GM23338 (cell line): ENCODE results near the gene MLXIPL. TPM values are rescaled to one million over a fixed set of nuclear protein-coding genes. Genes with fewer than 3 reads are reported as not detected.
"Not testable (repeated sequence)": the region's sequence is repeated elsewhere in the genome, so short reads cannot be mapped to it uniquely, and the experiment has no call there.

Experiments
- ATAC-seq: fragments of 200-7000 bp; cut with Tn5 transposase; 3 replicates; pipeline ENCODE4 v1.9.1; 2020
- DNase-seq: peaks from one replicate; pipeline ENCODE4 v3.0.0-alpha.2; 2015; ENCODE audit warnings: low spot score
- H2AFZ ChIP-seq: fragments of 200-600 bp; sonication (generic); 2 replicates; pipeline ENCODE4 v1.8.0; 2016; ENCODE audit warnings: antibody characterized with exemption, mild to moderate bottlenecking, moderate library complexity
- H3F3A ChIP-seq: fragments of 200-600 bp; sonication (generic); replicated peaks from 2 replicates; pipeline ENCODE4 v1.8.0; 2017; ENCODE audit warnings: antibody characterized with exemption, mixed run types, low read depth
- H3K27ac ChIP-seq: fragments of 200-600 bp; sonication (generic); 2 replicates; pipeline ENCODE4 v1.6.1; 2016; ENCODE audit warnings: low read depth
- H3K27me3 ChIP-seq: fragments of 200-600 bp; sonication (generic); 2 replicates; pipeline ENCODE4 v1.8.0; 2016; ENCODE audit warnings: mild to moderate bottlenecking, mixed run types, moderate library complexity; ENCODE audit not compliant: insufficient read depth
- H3K36me3 ChIP-seq: fragments of 200-600 bp; sonication (generic); 2 replicates; pipeline ENCODE4 v1.8.0; 2016; ENCODE audit warnings: mild to moderate bottlenecking; ENCODE audit not compliant: insufficient read depth
- H3K4me1 ChIP-seq: fragments of 200-600 bp; sonication (generic); 2 replicates; pipeline ENCODE4 v1.8.0; 2016; ENCODE audit warnings: mild to moderate bottlenecking, moderate library complexity; ENCODE audit not compliant: insufficient read depth
- H3K4me2 ChIP-seq: fragments of 200-600 bp; sonication (generic); 2 replicates; pipeline ENCODE4 v1.7.1; 2017; ENCODE audit warnings: mixed run types
- H3K4me3 ChIP-seq: fragments of 200-600 bp; sonication (generic); 2 replicates; pipeline ENCODE4 v1.6.1; 2016; ENCODE audit warnings: mixed run types
- H3K79me2 ChIP-seq: fragments of 200-600 bp; sonication (generic); replicated peaks from 2 replicates; pipeline ENCODE4 v1.8.0; 2017; ENCODE audit warnings: mild to moderate bottlenecking; ENCODE audit not compliant: insufficient read depth
- H3K9me2 ChIP-seq: fragments of 200-600 bp; sonication (generic); 2 replicates; pipeline ENCODE4 v1.8.0; 2017; ENCODE audit not compliant: insufficient read depth
- H4K20me1 ChIP-seq: fragments of 200-600 bp; sonication (generic); replicated peaks from 2 replicates; pipeline ENCODE4 v1.8.0; 2017; ENCODE audit warnings: mild to moderate bottlenecking; ENCODE audit not compliant: insufficient read depth
- H3K27ac Mint-ChIP-seq: 2 replicates; pipeline ENCODE4 v1.8.0; 2020; ENCODE audit warnings: inconsistent platforms, mild to moderate bottlenecking, moderate library complexity, mixed read lengths
- H3K27me3 Mint-ChIP-seq: 3 replicates; pipeline ENCODE4 v1.8.0; 2022; ENCODE audit warnings: low read depth, mild to moderate bottlenecking, moderate library complexity, mixed read lengths, inconsistent platforms; ENCODE audit not compliant: insufficient read depth, poor library complexity
- H3K36me3 Mint-ChIP-seq: 3 replicates; pipeline ENCODE4 v1.8.0; 2021; ENCODE audit warnings: low read depth, mild to moderate bottlenecking, inconsistent platforms, moderate library complexity, mixed read lengths
- H3K4me1 Mint-ChIP-seq: 3 replicates; pipeline ENCODE4 v1.8.0; 2020; ENCODE audit warnings: mild to moderate bottlenecking, inconsistent platforms, mixed read lengths
- H3K4me3 Mint-ChIP-seq: 3 replicates; pipeline ENCODE4 v1.8.0; 2021; ENCODE audit warnings: moderate library complexity, mild to moderate bottlenecking, inconsistent platforms, mixed read lengths
- H3K9me3 Mint-ChIP-seq: 3 replicates; pipeline ENCODE4 v1.8.0; 2020; ENCODE audit warnings: moderate library complexity, mild to moderate bottlenecking, inconsistent platforms, mixed read lengths
- CREB1 ChIP-seq: fragments of 250-450 bp; sonication (Bioruptor Pico); IDR thresholded peaks from 2 replicates; pipeline ENCODE4 v1.5.0; 2020; ENCODE audit warnings: low read depth, mild to moderate bottlenecking, moderate library complexity
- ETS1 ChIP-seq: IDR thresholded peaks from 2 replicates; pipeline ENCODE4 v1.6.1; 2016; ENCODE audit warnings: antibody characterized with exemption
- EZH2 ChIP-seq: fragments of 200-600 bp; sonication (generic); IDR thresholded peaks from one replicate; pipeline ENCODE4 v1.8.0; 2017; ENCODE audit warnings: antibody characterized with exemption, mild to moderate bottlenecking, low read depth; ENCODE audit not compliant: unreplicated experiment
- JUNB ChIP-seq: IDR thresholded peaks from one replicate; pipeline ENCODE4 v1.6.1; 2016; ENCODE audit warnings: antibody characterized with exemption; ENCODE audit not compliant: unreplicated experiment
- POLR2AphosphoS5 ChIP-seq: IDR thresholded peaks from 2 replicates; pipeline ENCODE4 v1.6.1; 2016; ENCODE audit warnings: antibody characterized with exemption, low read depth
- REST ChIP-seq: IDR thresholded peaks from one replicate; pipeline ENCODE4 v1.6.1; 2018; ENCODE audit warnings: antibody characterized with exemption; ENCODE audit not compliant: unreplicated experiment
- ZNF114 ChIP-seq: fragments of 250-450 bp; sonication (Bioruptor Pico); IDR thresholded peaks from 2 replicates; pipeline ENCODE4 v1.5.0; 2020; ENCODE audit warnings: mild to moderate bottlenecking, moderate library complexity
- polyA plus RNA-seq: library from polyadenylated mRNA; unstranded; fragments of >200 nt; fragmentation: Nextera tagmentation; extraction: Ambion mirVana; gene quantifications from 2 replicates; pipeline ENCODE4 v1.2.1, GENCODE V29; 2016
- total RNA-seq: library from RNA; depleted of rRNA; stranded (reverse); fragments of >200 nt; shearing (Covaris generic); gene quantifications from 2 replicates; pipeline ENCODE4 v1.2.3, GENCODE V29; 2014
- TF ChIP-seq, protein P1 (sequence below), 2 experiments: fragments of 200-600 bp in 1 of 2; sonication (generic) in 1 of 2; conservative IDR thresholded peaks; 2 replicates each; pipeline versions ENCODE4 v1.5.1 to v1.6.1; 2016 to 2017; ENCODE audit warnings: antibody characterized with exemption in 2 of 2, low read depth in 2 of 2, mild to moderate bottlenecking in 2 of 2, moderate library complexity in 1 of 2

The MLXIPL gene
- total and polyA plus RNA-seq, 2 experiments from 2014 or later, result 13.7 to 25.7 TPM

DNA sequence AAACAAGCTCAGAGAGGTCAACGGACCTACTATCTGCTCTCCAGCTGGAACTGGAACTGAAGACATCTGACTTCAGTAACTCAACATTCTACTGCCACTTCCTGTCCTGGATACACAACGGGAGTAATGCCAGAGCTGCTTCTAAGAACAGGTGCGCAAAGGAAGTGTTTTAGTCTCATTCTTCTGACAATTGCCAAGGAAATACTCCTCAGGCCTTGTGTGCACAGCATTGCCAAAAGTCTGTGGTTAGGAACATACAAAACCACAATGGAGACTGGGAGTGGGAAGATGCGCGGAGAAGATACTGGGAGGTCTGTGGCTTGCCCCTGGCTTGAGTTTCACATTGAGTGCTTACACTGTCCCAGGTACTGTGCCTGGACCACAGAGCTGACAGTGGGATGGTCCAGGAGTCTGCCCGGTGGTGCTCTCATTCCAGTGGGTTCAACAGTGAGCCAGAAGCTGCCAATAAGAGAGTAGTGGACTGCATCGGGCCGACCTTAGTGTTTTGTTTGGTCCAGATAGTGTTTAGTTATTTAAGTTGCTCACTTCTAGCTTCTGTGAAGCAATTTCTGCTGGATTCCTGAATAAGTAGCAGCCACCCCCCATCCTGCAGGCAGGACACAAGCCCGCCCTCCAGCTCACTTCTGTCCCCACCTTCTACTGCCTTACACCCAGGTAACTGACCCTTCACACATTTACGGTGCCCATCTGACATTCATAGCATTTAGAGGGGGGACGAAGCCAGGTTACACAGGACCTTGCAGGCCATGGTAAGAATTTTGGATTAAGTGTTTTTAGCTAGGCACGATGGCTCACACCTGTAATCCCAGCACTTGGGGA lies 56.3 kb downstream of the MLXIPL start:
- Histone ChIP-seq H3K9me2 (no peaks in the 10 kb centered on the region), H3F3A (no peaks in the 10 kb centered on the region), H4K20me1 (peaks cover 11% of the 10 kb centered on the region), H3K27me3 (no peaks in the 10 kb centered on the region), H3K4me3 (no peak overlapping the region), H3K4me1 (no peaks in the 10 kb centered on the region), H3K79me2 (no peaks in the 10 kb centered on the region), H3K27ac (no peak overlapping the region), H3K36me3 (no peaks in the 10 kb centered on the region; the same call in 1 of the 2 replicates), H2AFZ (no peak overlapping the region), H3K4me2 (no peak overlapping the region)
- ATAC-seq, result no peak
- DNase-seq, result no peak
- TF ChIP-seq EZH2, result no peak
- TF ChIP-seq POLR2AphosphoS5, result no peak
- Mint-ChIP-seq H3K9me3 (no peaks in the 10 kb centered on the region), H3K27me3 (peaks cover 2% of the 10 kb centered on the region), H3K4me3 (no peak overlapping the region), H3K36me3 (peaks cover 30% of the 10 kb centered on the region), H3K27ac (no peak overlapping the region), H3K4me1 (peaks cover 6% of the 10 kb centered on the region)

DNA sequence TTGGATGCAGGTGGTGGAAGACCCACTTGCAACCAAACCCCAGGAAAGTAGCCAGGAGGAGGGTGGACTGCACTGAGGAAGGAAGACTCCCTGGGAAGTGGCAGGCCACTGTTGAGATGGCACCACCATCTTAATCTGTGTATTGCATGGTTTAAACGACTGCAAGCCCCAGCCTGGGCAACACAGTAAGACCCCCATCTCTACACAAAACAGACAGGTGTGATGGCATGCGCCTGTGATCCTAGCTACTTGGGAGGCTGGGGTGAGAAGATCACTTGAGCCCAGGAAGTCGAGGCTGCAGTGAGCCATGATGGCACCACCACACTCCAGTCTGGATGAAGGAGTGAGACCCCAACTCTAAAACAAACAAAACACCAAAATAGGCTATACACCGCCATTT lies 57.2 kb downstream of the MLXIPL start:
- no peaks in the 10 kb centered on the region for H3K36me3 ChIP-seq
- no peaks in the 10 kb centered on the region for H3K79me2 ChIP-seq
- H3K4me2 ChIP-seq, result no peak overlapping the region
- H3K27me3 ChIP-seq, result no peaks in the 10 kb centered on the region
- no peak overlapping the region for H3K27ac ChIP-seq
- H4K20me1 ChIP-seq, result peaks cover 11% of the 10 kb centered on the region
- Mint-ChIP-seq H3K4me3 (no peak overlapping the region), H3K36me3 (peaks cover 21% of the 10 kb centered on the region), H3K27me3 (peaks cover 2% of the 10 kb centered on the region), H3K27ac (no peak overlapping the region), H3K4me1 (peaks cover 6% of the 10 kb centered on the region), H3K9me3 (no peaks in the 10 kb centered on the region)
- no peak overlapping the region for H3K4me3 ChIP-seq
- H2AFZ ChIP-seq, result no peak overlapping the region
- TF ChIP-seq CREB1 (CRISPR knock-in tag) (no peak), REST (no peak), JUNB (no peak), ETS1 (no peak), ZNF114 (no peak)
- TF ChIP-seq, protein P1, sequence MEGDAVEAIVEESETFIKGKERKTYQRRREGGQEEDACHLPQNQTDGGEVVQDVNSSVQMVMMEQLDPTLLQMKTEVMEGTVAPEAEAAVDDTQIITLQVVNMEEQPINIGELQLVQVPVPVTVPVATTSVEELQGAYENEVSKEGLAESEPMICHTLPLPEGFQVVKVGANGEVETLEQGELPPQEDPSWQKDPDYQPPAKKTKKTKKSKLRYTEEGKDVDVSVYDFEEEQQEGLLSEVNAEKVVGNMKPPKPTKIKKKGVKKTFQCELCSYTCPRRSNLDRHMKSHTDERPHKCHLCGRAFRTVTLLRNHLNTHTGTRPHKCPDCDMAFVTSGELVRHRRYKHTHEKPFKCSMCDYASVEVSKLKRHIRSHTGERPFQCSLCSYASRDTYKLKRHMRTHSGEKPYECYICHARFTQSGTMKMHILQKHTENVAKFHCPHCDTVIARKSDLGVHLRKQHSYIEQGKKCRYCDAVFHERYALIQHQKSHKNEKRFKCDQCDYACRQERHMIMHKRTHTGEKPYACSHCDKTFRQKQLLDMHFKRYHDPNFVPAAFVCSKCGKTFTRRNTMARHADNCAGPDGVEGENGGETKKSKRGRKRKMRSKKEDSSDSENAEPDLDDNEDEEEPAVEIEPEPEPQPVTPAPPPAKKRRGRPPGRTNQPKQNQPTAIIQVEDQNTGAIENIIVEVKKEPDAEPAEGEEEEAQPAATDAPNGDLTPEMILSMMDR (conservative IDR thresholded peaks at IDR 0.05; ENCODE audit: low read depth in 2 of 2), result no peak
- no peaks in the 10 kb centered on the region for H3K4me1 ChIP-seq
- no peaks in the 10 kb centered on the region for H3K9me2 ChIP-seq
- ATAC-seq, result no peak
- no peak for DNase-seq
- H3F3A ChIP-seq, result no peaks in the 10 kb centered on the region

DNA sequence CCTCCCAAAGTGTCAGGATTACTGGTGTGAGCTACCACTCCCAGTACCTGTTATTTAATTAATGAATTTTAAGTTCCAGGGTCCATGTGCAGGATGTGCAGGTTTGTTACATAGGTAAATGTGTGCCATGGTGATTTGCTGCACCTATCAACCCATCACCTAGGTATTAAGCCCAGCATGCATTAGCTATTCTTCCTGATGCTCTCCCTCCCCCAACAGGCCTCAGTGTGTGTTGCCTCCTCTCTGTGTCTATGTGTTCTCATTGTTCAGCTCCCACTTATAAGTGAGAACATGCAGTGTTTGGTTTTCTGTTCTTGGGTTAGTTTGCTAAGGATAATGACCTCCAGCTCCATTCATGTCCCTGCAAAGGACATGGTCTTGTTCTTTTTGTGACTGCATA lies 57.9 kb downstream of the MLXIPL start:
- not testable (repeated sequence) for H3K27me3 Mint-ChIP-seq, H3K36me3 ChIP-seq, H3F3A ChIP-seq, H3K9me3 Mint-ChIP-seq, H3K4me3 Mint-ChIP-seq, H3K4me2 ChIP-seq, H3K27me3 ChIP-seq, H3K4me1 Mint-ChIP-seq, H3K9me2 ChIP-seq, DNase-seq, ATAC-seq, H3K4me1 ChIP-seq, H3K79me2 ChIP-seq, H3K4me3 ChIP-seq, H3K27ac ChIP-seq, H2AFZ ChIP-seq, H3K27ac Mint-ChIP-seq
- H3K36me3 Mint-ChIP-seq, result peaks cover 17% of the 10 kb centered on the region
- peaks cover 11% of the 10 kb centered on the region for H4K20me1 ChIP-seq
